GM23248 (cell line): ENCODE measurements around the gene CREB3L2.

Experiments used
- EZH2 ChIP-seq: fragments of 200-600 bp; sonication (generic); IDR thresholded peaks from 2 replicates; pipeline ENCODE4 v1.6.1; 2018; ENCODE audit warnings: antibody characterized with exemption, mild to moderate bottlenecking; ENCODE audit not compliant: insufficient read depth, poor library complexity, severe bottlenecking
- EZH2phosphoT487 ChIP-seq: fragments of 200-600 bp; sonication (generic); IDR thresholded peaks from 2 replicates; pipeline ENCODE4 v1.6.1; 2018; ENCODE audit warnings: antibody characterized with exemption, moderate library complexity, mild to moderate bottlenecking, low read depth; ENCODE audit not compliant: insufficient read depth

DNA sequence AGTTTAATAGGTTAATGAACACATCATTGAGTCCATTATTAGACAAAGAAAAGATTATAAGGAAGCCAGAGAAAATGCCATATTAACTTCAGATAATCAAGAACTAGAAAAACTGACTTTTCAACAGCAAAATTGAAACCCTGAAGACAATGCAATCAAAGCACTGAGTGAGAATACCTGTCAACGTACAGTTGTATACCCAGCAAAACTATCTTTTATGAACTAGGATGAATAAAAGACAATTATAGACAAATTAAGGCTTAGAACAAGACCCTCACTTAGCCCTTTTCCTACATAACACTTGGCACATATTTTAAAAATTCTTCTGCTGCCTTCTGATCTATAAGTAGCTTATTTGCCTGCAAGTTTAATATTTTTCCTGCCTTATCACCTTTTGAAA, 136.1 kb downstream of the CREB3L2 start:
- TF ChIP-seq EZH2 (no peak), EZH2phosphoT487 (no peak)
